Measurements from ENCODE around the gene LENG1.

DNA sequence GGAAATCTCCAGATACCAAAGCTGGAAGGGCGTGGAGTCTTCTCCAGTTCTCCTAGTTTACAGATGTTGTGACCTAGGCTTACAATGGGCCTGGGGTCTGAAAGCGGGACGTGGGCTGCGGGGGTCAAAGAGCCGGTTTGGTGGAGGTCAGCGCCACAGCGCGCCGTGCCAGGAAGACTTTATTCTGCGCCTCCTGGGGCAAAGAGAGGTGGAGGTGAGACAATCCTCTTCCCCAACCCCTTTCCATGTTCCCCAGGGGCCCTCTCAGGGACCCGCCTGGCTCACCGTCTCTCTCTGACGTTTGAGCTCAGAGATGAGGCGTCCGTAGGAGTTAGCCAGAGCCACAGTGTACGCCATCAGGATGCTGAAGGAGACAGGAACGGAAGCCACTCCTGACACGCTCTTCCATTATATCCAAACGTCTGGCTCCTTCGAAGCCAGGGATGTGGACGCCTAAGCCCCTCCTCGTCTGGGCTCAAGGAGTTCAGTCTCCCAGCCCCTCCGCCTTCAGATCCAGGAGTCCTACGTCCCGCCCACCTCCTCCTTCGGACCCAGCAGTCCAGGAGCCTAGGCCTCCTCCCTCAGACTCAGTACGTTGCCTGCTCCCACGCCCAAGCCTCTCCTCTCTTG is 776 bp upstream of the LENG1 start:
- TF ChIP-seq, protein P1, sequence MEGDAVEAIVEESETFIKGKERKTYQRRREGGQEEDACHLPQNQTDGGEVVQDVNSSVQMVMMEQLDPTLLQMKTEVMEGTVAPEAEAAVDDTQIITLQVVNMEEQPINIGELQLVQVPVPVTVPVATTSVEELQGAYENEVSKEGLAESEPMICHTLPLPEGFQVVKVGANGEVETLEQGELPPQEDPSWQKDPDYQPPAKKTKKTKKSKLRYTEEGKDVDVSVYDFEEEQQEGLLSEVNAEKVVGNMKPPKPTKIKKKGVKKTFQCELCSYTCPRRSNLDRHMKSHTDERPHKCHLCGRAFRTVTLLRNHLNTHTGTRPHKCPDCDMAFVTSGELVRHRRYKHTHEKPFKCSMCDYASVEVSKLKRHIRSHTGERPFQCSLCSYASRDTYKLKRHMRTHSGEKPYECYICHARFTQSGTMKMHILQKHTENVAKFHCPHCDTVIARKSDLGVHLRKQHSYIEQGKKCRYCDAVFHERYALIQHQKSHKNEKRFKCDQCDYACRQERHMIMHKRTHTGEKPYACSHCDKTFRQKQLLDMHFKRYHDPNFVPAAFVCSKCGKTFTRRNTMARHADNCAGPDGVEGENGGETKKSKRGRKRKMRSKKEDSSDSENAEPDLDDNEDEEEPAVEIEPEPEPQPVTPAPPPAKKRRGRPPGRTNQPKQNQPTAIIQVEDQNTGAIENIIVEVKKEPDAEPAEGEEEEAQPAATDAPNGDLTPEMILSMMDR (IDR thresholded peaks at IDR 0.05): no peak
- no peak for TF ChIP-seq ZFX (IDR thresholded peaks at IDR 0.05; ENCODE audit: borderline replicate concordance)
